ENCODE data around the gene CTNNA3. TPM values are rescaled to one million over a fixed set of nuclear protein-coding genes. Genes with fewer than 3 reads are reported as not detected.
A peak's percentile ranks its signal among the peaks of the same experiment; 100 is the strongest.

Gene CTNNA3
- total and polyA plus RNA-seq, 9 donors, result 4.1 to 18.8 (median 6.3) TPM

DNA sequence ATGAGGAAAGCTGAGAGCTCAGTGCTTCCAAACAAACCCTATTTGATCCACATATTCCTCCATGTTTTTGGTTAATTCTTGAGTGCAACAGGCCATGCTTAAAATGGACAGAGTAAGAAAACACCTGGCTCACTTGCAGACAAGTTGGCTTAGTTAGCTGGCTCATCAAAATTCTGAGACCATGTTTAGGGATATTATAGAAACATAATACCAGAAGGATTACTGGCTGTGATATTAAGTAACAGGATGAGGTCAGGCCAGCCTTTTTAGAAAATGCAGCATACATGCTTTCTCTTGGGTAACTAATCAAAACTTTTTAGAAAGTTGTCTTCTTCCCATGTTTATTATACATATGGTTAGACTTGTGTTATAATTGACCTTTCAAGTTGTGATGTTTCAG is 1637.4 kb downstream of the CTNNA3 start:
- DNase-seq, result peak; percentile 13
- Histone ChIP-seq H3K27ac (ENCODE audit: low read length) (no peak overlapping the region), H3K4me1 (ENCODE audit: control insufficient read depth, insufficient read depth, low read length) (no peaks in the 10 kb centered on the region), H3K36me3 (ENCODE audit: control insufficient read depth, insufficient read depth, low read length) (no peaks in the 10 kb centered on the region), H3K4me3 (ENCODE audit: low read length) (no peak overlapping the region), H3K9me3 (replicated peaks; ENCODE audit: control insufficient read depth, low read depth, low read length) (no peaks in the 10 kb centered on the region), H3K27me3 (ENCODE audit: control insufficient read depth, insufficient read depth, low read length) (no peaks in the 10 kb centered on the region)

DNA sequence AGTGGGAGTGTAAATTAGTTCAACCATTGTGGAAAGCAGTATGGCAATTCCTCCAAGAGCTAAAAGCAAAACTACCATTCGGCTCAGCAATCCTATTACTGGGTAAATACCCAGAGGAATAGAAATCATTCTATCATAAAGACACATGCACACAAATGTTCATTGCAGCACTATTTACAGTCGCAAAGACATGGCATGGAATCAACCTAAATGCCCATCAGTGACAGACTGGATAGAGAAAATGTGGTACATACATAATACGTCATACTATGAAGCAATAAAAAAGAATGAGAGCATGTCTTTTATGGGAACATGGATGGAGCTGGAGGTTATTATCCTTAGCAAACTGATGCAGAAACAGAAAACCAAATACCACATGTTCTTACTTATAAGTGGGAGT is 1646.7 kb downstream of the CTNNA3 start:
- no peak overlapping the region for H3K4me3 ChIP-seq (ENCODE audit: low read length)
- DNase-seq, result no peak
- no peaks in the 10 kb centered on the region for H3K36me3 ChIP-seq (ENCODE audit: control insufficient read depth, insufficient read depth, low read length)
- no peaks in the 10 kb centered on the region for H3K27me3 ChIP-seq (ENCODE audit: control insufficient read depth, insufficient read depth, low read length)
- no peak overlapping the region for H3K27ac ChIP-seq (ENCODE audit: low read length)
- peaks cover 5% of the 10 kb centered on the region for H3K9me3 ChIP-seq (replicated peaks; ENCODE audit: control insufficient read depth, low read depth, low read length)
- no peaks in the 10 kb centered on the region for H3K4me1 ChIP-seq (ENCODE audit: control insufficient read depth, insufficient read depth, low read length)
- WGBS (ENCODE audit: insufficient coverage), result no CpG with 5 or more reads among the region's 3 CpGs

- Histone ChIP-seq H3K9me3 (replicated peaks; ENCODE audit: control insufficient read depth, low read depth, low read length) (peaks cover 5% of the 10 kb centered on the region), H3K27ac (ENCODE audit: low read length) (no peak overlapping the region), H3K4me1 (ENCODE audit: control insufficient read depth, insufficient read depth, low read length) (no peaks in the 10 kb centered on the region), H3K36me3 (ENCODE audit: control insufficient read depth, insufficient read depth, low read length) (no peaks in the 10 kb centered on the region), H3K4me3 (ENCODE audit: low read length) (no peak overlapping the region), H3K27me3 (ENCODE audit: control insufficient read depth, insufficient read depth, low read length) (no peaks in the 10 kb centered on the region)
- no CpG with 5 or more reads among the region's 1 CpG for WGBS (ENCODE audit: insufficient coverage)
- no peak for DNase-seq
Measured at GRCh38 chr10:66045859-66046258, 1650.1 kb downstream of the CTNNA3 start.

- no peak for DNase-seq
- WGBS (ENCODE audit: insufficient coverage), result 60% methylated on average over 2 of the region's 3 CpGs
- no peak overlapping the region for H3K27ac ChIP-seq (ENCODE audit: low read length)
- no peaks in the 10 kb centered on the region for H3K36me3 ChIP-seq (ENCODE audit: control insufficient read depth, insufficient read depth, low read length)
- H3K4me1 ChIP-seq (ENCODE audit: control insufficient read depth, insufficient read depth, low read length), result no peaks in the 10 kb centered on the region
- H3K27me3 ChIP-seq (ENCODE audit: control insufficient read depth, insufficient read depth, low read length), result no peaks in the 10 kb centered on the region
- no peak overlapping the region for H3K4me3 ChIP-seq (ENCODE audit: low read length)
- peaks cover 5% of the 10 kb centered on the region for H3K9me3 ChIP-seq (replicated peaks; ENCODE audit: control insufficient read depth, low read depth, low read length)
Measured at GRCh38 chr10:66041771-66042170, 1654.2 kb downstream of the CTNNA3 start.

DNA sequence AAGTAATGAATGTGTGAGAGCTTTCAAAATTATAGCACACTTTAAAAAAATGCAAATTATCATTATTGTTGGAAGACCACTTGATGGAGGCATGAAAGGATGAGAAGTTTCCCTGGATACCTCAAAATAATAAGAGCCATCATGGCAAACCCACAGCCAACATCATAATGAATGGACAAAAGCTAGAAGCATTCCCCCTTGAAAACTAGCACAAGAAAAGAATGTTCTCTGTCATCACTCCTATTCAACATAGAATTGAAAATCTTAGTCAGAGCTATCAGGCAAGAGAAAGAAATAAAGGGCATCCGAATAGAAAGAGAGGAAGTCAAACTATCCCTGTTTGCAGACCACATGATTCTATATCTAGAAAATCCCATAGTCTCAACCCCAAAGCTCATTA is 1657.4 kb downstream of the CTNNA3 start:
- H3K4me1 ChIP-seq (ENCODE audit: control insufficient read depth, insufficient read depth, low read length), result no peaks in the 10 kb centered on the region
- no peak overlapping the region for H3K4me3 ChIP-seq (ENCODE audit: low read length)
- no peaks in the 10 kb centered on the region for H3K27me3 ChIP-seq (ENCODE audit: control insufficient read depth, insufficient read depth, low read length)
- WGBS (ENCODE audit: insufficient coverage), result no CpG with 5 or more reads among the region's 1 CpG
- DNase-seq, result no peak
- H3K36me3 ChIP-seq (ENCODE audit: control insufficient read depth, insufficient read depth, low read length), result no peaks in the 10 kb centered on the region
- H3K27ac ChIP-seq (ENCODE audit: low read length), result no peak overlapping the region
- H3K9me3 ChIP-seq (replicated peaks; ENCODE audit: control insufficient read depth, low read depth, low read length), result no peaks in the 10 kb centered on the region

DNA sequence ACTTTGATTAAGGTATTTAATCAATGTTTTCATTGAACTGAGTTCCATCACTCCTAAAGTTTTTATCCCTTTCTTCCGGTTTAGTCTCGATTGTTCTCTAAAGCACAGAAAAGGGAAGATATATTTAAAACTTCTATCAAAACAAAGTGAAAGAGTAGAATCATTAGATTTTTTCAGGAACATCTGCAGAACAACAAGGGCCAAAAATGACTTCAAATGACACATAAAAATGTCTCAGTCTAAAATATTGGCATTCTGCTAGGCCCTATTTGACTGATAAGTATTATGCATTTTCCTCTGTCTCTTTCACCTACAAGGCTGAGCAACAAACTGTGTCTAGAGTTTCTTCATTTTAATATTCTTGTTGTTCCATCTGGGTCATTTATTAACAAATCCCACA is 1669.7 kb downstream of the CTNNA3 start:
- peak; percentile 51 for DNase-seq
- no CpG with 5 or more reads among the region's 2 CpGs for WGBS (ENCODE audit: insufficient coverage)
- no peaks in the 10 kb centered on the region for H3K36me3 ChIP-seq (ENCODE audit: control insufficient read depth, insufficient read depth, low read length)

GRCh38 chr10:66025186-66025585 is 1670.8 kb downstream of the CTNNA3 start:
- H3K27ac ChIP-seq (ENCODE audit: low read length), result no peak overlapping the region
- H3K27me3 ChIP-seq (ENCODE audit: control insufficient read depth, insufficient read depth, low read length), result no peaks in the 10 kb centered on the region
- H3K36me3 ChIP-seq (ENCODE audit: control insufficient read depth, insufficient read depth, low read length), result no peaks in the 10 kb centered on the region
- no peak overlapping the region for H3K4me3 ChIP-seq (ENCODE audit: low read length)
- peak; percentile 46 for DNase-seq
- H3K4me1 ChIP-seq (ENCODE audit: control insufficient read depth, insufficient read depth, low read length), result no peaks in the 10 kb centered on the region
- no peaks in the 10 kb centered on the region for H3K9me3 ChIP-seq (replicated peaks; ENCODE audit: control insufficient read depth, low read depth, low read length)

More for the DNA sequence above, 1669.7 kb downstream of the CTNNA3 start:
- no peaks in the 10 kb centered on the region for H3K27me3 ChIP-seq (ENCODE audit: control insufficient read depth, insufficient read depth, low read length)
- H3K27ac ChIP-seq (ENCODE audit: low read length), result no peak overlapping the region
- H3K4me1 ChIP-seq (ENCODE audit: control insufficient read depth, insufficient read depth, low read length), result no peaks in the 10 kb centered on the region
- no peaks in the 10 kb centered on the region for H3K9me3 ChIP-seq (replicated peaks; ENCODE audit: control insufficient read depth, low read depth, low read length)
- H3K4me3 ChIP-seq (ENCODE audit: low read length), result no peak overlapping the region

DNA sequence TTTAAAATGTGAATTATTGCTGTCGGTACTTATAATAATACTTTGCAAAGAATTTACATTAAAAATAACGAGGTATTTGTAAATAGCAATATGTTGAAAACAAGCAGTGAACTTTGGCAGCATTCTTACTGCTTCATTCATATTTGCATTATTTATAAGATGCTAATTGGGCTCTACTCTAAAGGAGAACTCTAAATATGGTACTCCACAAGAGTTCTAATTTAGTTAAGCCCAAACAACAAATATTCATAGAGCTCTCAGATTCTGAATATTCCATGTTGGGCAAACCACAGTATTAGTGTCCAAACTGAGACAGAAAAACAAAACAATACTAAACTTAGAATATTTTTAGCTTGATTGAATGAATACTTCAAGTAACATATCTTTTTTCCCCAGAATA is 1674.6 kb downstream of the CTNNA3 start:
- Histone ChIP-seq H3K27me3 (ENCODE audit: control insufficient read depth, insufficient read depth, low read length) (no peaks in the 10 kb centered on the region), H3K27ac (ENCODE audit: low read length) (no peak overlapping the region), H3K4me3 (ENCODE audit: low read length) (no peak overlapping the region), H3K9me3 (replicated peaks; ENCODE audit: control insufficient read depth, low read depth, low read length) (no peaks in the 10 kb centered on the region), H3K4me1 (ENCODE audit: control insufficient read depth, insufficient read depth, low read length) (no peaks in the 10 kb centered on the region), H3K36me3 (ENCODE audit: control insufficient read depth, insufficient read depth, low read length) (no peaks in the 10 kb centered on the region)
- no CpG with 5 or more reads among the region's 2 CpGs for WGBS (ENCODE audit: insufficient coverage)
- DNase-seq, result no peak

GRCh38 chr10:66008221-66008620 is 1687.8 kb downstream of the CTNNA3 start:
- Histone ChIP-seq H3K4me1 (ENCODE audit: control insufficient read depth, insufficient read depth, low read length) (no peaks in the 10 kb centered on the region), H3K36me3 (ENCODE audit: control insufficient read depth, insufficient read depth, low read length) (no peaks in the 10 kb centered on the region), H3K27me3 (ENCODE audit: control insufficient read depth, insufficient read depth, low read length) (no peaks in the 10 kb centered on the region), H3K27ac (ENCODE audit: low read length) (no peak overlapping the region), H3K4me3 (ENCODE audit: low read length) (no peak overlapping the region), H3K9me3 (replicated peaks; ENCODE audit: control insufficient read depth, low read depth, low read length) (no peaks in the 10 kb centered on the region)
- 60% methylated on average over 1 of the region's 5 CpGs for WGBS (ENCODE audit: insufficient coverage)
- no peak for DNase-seq

GRCh38 chr10:66006411-66006810 is 1689.6 kb downstream of the CTNNA3 start:
- H3K36me3 ChIP-seq (ENCODE audit: control insufficient read depth, insufficient read depth, low read length), result no peaks in the 10 kb centered on the region
- DNase-seq, result peak; percentile 5
- no peaks in the 10 kb centered on the region for H3K9me3 ChIP-seq (replicated peaks; ENCODE audit: control insufficient read depth, low read depth, low read length)
- 94% methylated on average over 2 of the region's 4 CpGs for WGBS (ENCODE audit: insufficient coverage)
- no peaks in the 10 kb centered on the region for H3K27me3 ChIP-seq (ENCODE audit: control insufficient read depth, insufficient read depth, low read length)
- H3K27ac ChIP-seq (ENCODE audit: low read length), result no peak overlapping the region
- no peak overlapping the region for H3K4me3 ChIP-seq (ENCODE audit: low read length)
- no peaks in the 10 kb centered on the region for H3K4me1 ChIP-seq (ENCODE audit: control insufficient read depth, insufficient read depth, low read length)

DNA sequence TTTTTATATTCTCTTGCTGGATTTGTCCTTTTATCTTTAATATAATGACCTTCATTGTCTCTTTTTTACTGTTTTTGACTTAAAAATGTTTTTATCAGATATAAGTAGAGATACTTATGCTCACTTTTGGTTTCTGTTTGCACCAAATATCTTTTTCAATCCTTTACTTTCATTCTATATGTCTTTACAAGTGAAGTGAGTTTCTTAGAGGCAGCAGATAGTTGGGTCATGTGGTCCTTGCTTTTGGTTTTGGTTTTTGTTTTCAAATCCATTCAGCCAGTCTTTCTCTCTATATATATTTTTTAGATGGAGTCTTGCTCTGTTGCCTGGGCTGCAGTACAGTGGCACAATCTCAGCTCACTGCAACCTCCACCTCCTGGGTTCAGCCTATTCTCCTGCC is 1702.5 kb downstream of the CTNNA3 start:
- Histone ChIP-seq H3K27me3 (ENCODE audit: control insufficient read depth, insufficient read depth, low read length) (no peaks in the 10 kb centered on the region), H3K4me1 (ENCODE audit: control insufficient read depth, insufficient read depth, low read length) (no peaks in the 10 kb centered on the region), H3K9me3 (replicated peaks; ENCODE audit: control insufficient read depth, low read depth, low read length) (peaks cover 3% of the 10 kb centered on the region), H3K27ac (ENCODE audit: low read length) (no peak overlapping the region), H3K4me3 (ENCODE audit: low read length) (no peak overlapping the region), H3K36me3 (ENCODE audit: control insufficient read depth, insufficient read depth, low read length) (no peaks in the 10 kb centered on the region)
- no peak for DNase-seq

Data from muscle of leg (tissue), 11 donors.